Spleen (tissue), 11 donors: Measurements from ENCODE around the gene KCNJ3. TPM values are rescaled to one million over a fixed set of nuclear protein-coding genes. Genes with fewer than 3 reads are reported as not detected.

Source experiments
- DNase-seq: peaks from one replicate; pipeline ENCODE4 v3.0.0-alpha.2; 2020
- H3K27ac ChIP-seq, 8 donors: fragments of 200-600 bp; sonication (generic) in 7 of 8; 1 replicate in 4 of 8; 2 replicates in 4 of 8; pipeline versions ENCODE4 v1.5.0 to v1.8.0; 2016 to 2021; ENCODE audit warnings: inconsistent platforms in 4 of 8, mild to moderate bottlenecking in 4 of 8, moderate library complexity in 1 of 8
- H3K27me3 ChIP-seq, 7 donors: fragments of 200-600 bp; sonication (generic) in 6 of 7; replicated peaks in 1 of 7; 1 replicate in 4 of 7; 2 replicates in 3 of 7; pipeline versions ENCODE4 v1.5.0 to v1.8.0; 2016 to 2021; ENCODE audit warnings: inconsistent platforms in 3 of 7, mild to moderate bottlenecking in 1 of 7
- H3K36me3 ChIP-seq, 6 donors: fragments of 200-600 bp; sonication (generic) in 5 of 6; 1 replicate in 4 of 6; 2 replicates in 2 of 6; pipeline versions ENCODE4 v1.5.0 to v1.8.0; 2016 to 2021; ENCODE audit warnings: inconsistent platforms in 2 of 6
- H3K4me1 ChIP-seq, 6 donors: fragments of 200-600 bp; sonication (generic) in 5 of 6; 1 replicate in 3 of 6; 2 replicates in 3 of 6; pipeline versions ENCODE4 v1.5.0 to v1.8.0; 2016 to 2021; ENCODE audit warnings: inconsistent platforms in 3 of 6
- H3K4me3 ChIP-seq, 8 donors: fragments of 200-600 bp; sonication (generic) in 7 of 8; 1 replicate in 4 of 8; 2 replicates in 4 of 8; pipeline versions ENCODE4 v1.5.0 to v1.8.0; 2016 to 2021; ENCODE audit warnings: inconsistent platforms in 4 of 8, mild to moderate bottlenecking in 4 of 8, moderate library complexity in 2 of 8
- H3K9me3 ChIP-seq, 8 donors: fragments of 200-600 bp; sonication (generic) in 7 of 8; 1 replicate in 4 of 8; 2 replicates in 4 of 8; pipeline versions ENCODE4 v1.5.0 to v1.8.0; 2016 to 2021; ENCODE audit warnings: inconsistent platforms in 4 of 8
- POLR2A ChIP-seq, 3 donors: fragments of 450-650 bp; IDR thresholded peaks; one replicate each; pipeline ENCODE4 v1.5.1; 2017; ENCODE audit warnings: antibody characterized with exemption in 3 of 3, mild to moderate bottlenecking in 1 of 3
- POLR2AphosphoS5 ChIP-seq, 3 donors: sonication (generic); formaldehyde crosslinking; IDR thresholded peaks; one replicate each; pipeline ENCODE4 v1.5.1; 2017; ENCODE audit warnings: antibody characterized with exemption in 3 of 3
- WGBS, 5 donors: extraction: QIAGEN DNeasy Blood & Tissue Kit in 3 of 5; methylation state at CpG; one replicate each; pipeline versions ENCODE4 v1.1.5 to v1.1.7; 2013 to 2018; 5-methylcytosine and 5-hydroxymethylcytosine counted together
- intact Hi-C: fragments of 100-400 bp; cut with DNase I; formaldehyde crosslinking; loops from one replicate; pipeline ENCODE4 v1.15.0; 2023; ENCODE audit warnings: low total_unique reads
- polyA plus RNA-seq, 3 donors: library from polyadenylated mRNA; stranded (reverse); fragments of 200-250 nt; gene quantifications; one replicate each; pipeline ENCODE4 v1.2.1, GENCODE V29; 2013
- total RNA-seq, 7 donors: library from RNA; depleted of rRNA in 3 of 7; stranded (reverse); fragments of >200 nt in 3 of 7; fragmentation: NEBNext Ultra II Directional in 4 of 7; extraction: Animal tissue kit (Norgen Biotek cat#: 25700) in 4 of 7; gene quantifications; one replicate each; pipeline versions ENCODE4 v1.1.0 to v1.2.1, GENCODE V29; 2016 to 2021
- TF ChIP-seq, protein P1 (sequence below), 11 experiments: fragments of 200-600 bp in 7 of 11; fragments of 450-650 bp in 4 of 11; sonication (generic) in 4 of 11; IDR thresholded peaks in 8 of 11; conservative IDR thresholded peaks in 3 of 11; 1 replicate in 7 of 11; 2 replicates in 4 of 11; pipeline versions ENCODE4 v1.4.0 to v1.8.0; 2016 to 2021; ENCODE audit warnings: antibody characterized with exemption in 11 of 11, inconsistent platforms in 4 of 11, mild to moderate bottlenecking in 1 of 11
- donor health status: healthy with polysubstance abuse.
- donor health status: DM: no; HTN: no; CAD: no; lungs with moderate emphysema.
- donor health status: DM: no; HTN: no; CAD: no.
- donor health status: Bipolar disorder and iron deficiency.
- donor health status: healthy.
- donor health status: DM: no; HTN: no; CAD: no.
- donor health status: DM: yes; HTN: yes; CAD: no.

Gene KCNJ3
- total and polyA plus RNA-seq, 10 donors = 0.12 to 2.4 (median 0.98) TPM

GRCh38 chr2:154688373-154688772 is 10.1 kb upstream of the KCNJ3 start:
- H3K36me3 ChIP-seq = no peaks in the 10 kb centered on the region
- WGBS, 5 donors = 63 to 90% (median 80%) methylated on average over 1 of the region's 1 CpG
- intact Hi-C loops = no loop called here

DNA sequence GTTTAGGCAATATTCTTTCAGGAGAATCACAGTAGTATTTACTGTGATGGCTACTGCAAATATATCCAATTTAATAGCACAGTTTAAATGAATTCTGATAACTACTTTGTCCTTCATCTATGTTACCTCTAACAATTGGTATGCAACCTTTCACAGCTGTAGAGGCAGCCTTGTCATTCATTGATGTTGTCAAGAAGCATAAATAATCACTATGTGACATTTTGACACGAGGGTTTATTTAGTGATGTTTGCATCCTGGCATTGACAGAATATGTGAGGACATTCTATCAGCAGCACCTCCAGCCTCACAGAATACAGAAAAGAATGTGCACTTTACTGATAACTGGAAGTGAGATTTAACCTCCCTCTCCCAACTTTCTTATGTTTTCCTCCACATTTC is 9.3 kb upstream of the KCNJ3 start:
- no peak overlapping the region for H3K4me3 ChIP-seq
- intact Hi-C loops = no loop called here
- 30 to 68% (median 46%) methylated on average over 1 of the region's 1 CpG for WGBS, 5 donors

More at GRCh38 chr2:154688373-154688772, 10.1 kb upstream of the KCNJ3 start:
- Histone ChIP-seq H3K9me3 (no peaks in the 10 kb centered on the region), H3K27ac (peak overlapping the region in 1 of 8 donors; percentile 12), H3K4me1 (no peaks in the 10 kb centered on the region), H3K4me3 (no peak overlapping the region), H3K27me3 (no peaks in the 10 kb centered on the region)
- TF ChIP-seq POLR2AphosphoS5 (IDR thresholded peaks at IDR 0.05) (no peak), POLR2A (IDR thresholded peaks at IDR 0.05) (no peak)
- TF ChIP-seq, protein P1, sequence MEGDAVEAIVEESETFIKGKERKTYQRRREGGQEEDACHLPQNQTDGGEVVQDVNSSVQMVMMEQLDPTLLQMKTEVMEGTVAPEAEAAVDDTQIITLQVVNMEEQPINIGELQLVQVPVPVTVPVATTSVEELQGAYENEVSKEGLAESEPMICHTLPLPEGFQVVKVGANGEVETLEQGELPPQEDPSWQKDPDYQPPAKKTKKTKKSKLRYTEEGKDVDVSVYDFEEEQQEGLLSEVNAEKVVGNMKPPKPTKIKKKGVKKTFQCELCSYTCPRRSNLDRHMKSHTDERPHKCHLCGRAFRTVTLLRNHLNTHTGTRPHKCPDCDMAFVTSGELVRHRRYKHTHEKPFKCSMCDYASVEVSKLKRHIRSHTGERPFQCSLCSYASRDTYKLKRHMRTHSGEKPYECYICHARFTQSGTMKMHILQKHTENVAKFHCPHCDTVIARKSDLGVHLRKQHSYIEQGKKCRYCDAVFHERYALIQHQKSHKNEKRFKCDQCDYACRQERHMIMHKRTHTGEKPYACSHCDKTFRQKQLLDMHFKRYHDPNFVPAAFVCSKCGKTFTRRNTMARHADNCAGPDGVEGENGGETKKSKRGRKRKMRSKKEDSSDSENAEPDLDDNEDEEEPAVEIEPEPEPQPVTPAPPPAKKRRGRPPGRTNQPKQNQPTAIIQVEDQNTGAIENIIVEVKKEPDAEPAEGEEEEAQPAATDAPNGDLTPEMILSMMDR (IDR thresholded peaks at IDR 0.05 in 8 of 11, conservative IDR thresholded peaks at IDR 0.05 in 3 of 11) = no peak
- no peak for DNase-seq

GRCh38 chr2:154692927-154693326 is 5.6 kb upstream of the KCNJ3 start:
- Histone ChIP-seq H3K4me3 (no peak overlapping the region), H3K27ac (no peak overlapping the region), H3K36me3 (no peaks in the 10 kb centered on the region), H3K9me3 (no peaks in the 10 kb centered on the region), H3K4me1 (peaks cover 0 to 9% (median 5%) of the 10 kb centered on the region in 6 donors), H3K27me3 (peaks cover 0 to 19% (median 10%) of the 10 kb centered on the region in 7 donors)
- intact Hi-C loops = no loop called here
- no peak for DNase-seq
- TF ChIP-seq, protein P1 (IDR thresholded peaks at IDR 0.05 in 8 of 11, conservative IDR thresholded peaks at IDR 0.05 in 3 of 11) = no peak
- TF ChIP-seq POLR2A (IDR thresholded peaks at IDR 0.05) (no peak), POLR2AphosphoS5 (IDR thresholded peaks at IDR 0.05) (no peak)
- WGBS, 5 donors = 71 to 85% (median 77%) methylated on average over 5 of the region's 5 CpGs

More for the DNA sequence above, 9.3 kb upstream of the KCNJ3 start:
- no peaks in the 10 kb centered on the region for H3K4me1 ChIP-seq
- H3K36me3 ChIP-seq = no peaks in the 10 kb centered on the region
- no peaks in the 10 kb centered on the region for H3K9me3 ChIP-seq
- TF ChIP-seq POLR2AphosphoS5 (IDR thresholded peaks at IDR 0.05) (no peak), POLR2A (IDR thresholded peaks at IDR 0.05) (no peak)
- H3K27ac ChIP-seq = no peak overlapping the region
- DNase-seq = no peak
- H3K27me3 ChIP-seq = no peaks in the 10 kb centered on the region

GRCh38 chr2:154693741-154694340 is 4.7 kb upstream of the KCNJ3 start:
- WGBS, 5 donors = 45 to 57% (median 54%) methylated on average over 3 of the region's 3 CpGs
- intact Hi-C loops = no loop called here
- H3K27me3 ChIP-seq = peaks cover 0 to 28% (median 19%) of the 10 kb centered on the region in 7 donors
- H3K36me3 ChIP-seq = no peaks in the 10 kb centered on the region
- no peak overlapping the region for H3K4me3 ChIP-seq
- no peak overlapping the region for H3K27ac ChIP-seq
- peaks cover 0 to 18% (median 8%) of the 10 kb centered on the region in 6 donors for H3K4me1 ChIP-seq
- DNase-seq = no peak
- TF ChIP-seq POLR2AphosphoS5 (IDR thresholded peaks at IDR 0.05) (no peak), POLR2A (IDR thresholded peaks at IDR 0.05) (no peak)
- TF ChIP-seq, protein P1 (IDR thresholded peaks at IDR 0.05 in 8 of 11, conservative IDR thresholded peaks at IDR 0.05 in 3 of 11) = no peak
- H3K9me3 ChIP-seq = no peaks in the 10 kb centered on the region
